Panc1 (cell line): ENCODE results near the gene DAB2IP. TPM values are rescaled to one million over a fixed set of nuclear protein-coding genes. Genes with fewer than 3 reads are reported as not detected.

Experiments
- ATAC-seq: fragments of 200-7000 bp; cut with Tn5 transposase; 2 replicates; pipeline ENCODE4 v1.9.1; 2020; ENCODE audit warnings: mild to moderate bottlenecking, moderate library complexity
- BruUV-seq: library from RNA; stranded (reverse); fragments of 400-500 nt; replicated peaks from 2 replicates; lab custom pipeline; 2021; lab: Mats Ljungman, UMichigan
- CTCF ChIA-PET: fragments of 300-600 bp; sonication (Branson Sonifier 250); formaldehyde crosslinking; loops from one replicate; lab custom pipeline; 2022; ENCODE audit warnings: antibody characterized with exemption; lab: Charles Lee
- POLR2A ChIA-PET: fragments of 300-600 bp; sonication (Branson Sonifier 250); formaldehyde crosslinking; loops from one replicate; lab custom pipeline; 2022; ENCODE audit warnings: antibody characterized with exemption; lab: Charles Lee
- DNase-seq: peaks from one replicate; pipeline ENCODE4 v3.0.0-alpha.2; 2010; ENCODE audit warnings: low read depth, low spot score
- H3K27ac ChIP-seq: 2 replicates; pipeline ENCODE4 v1.5.1; 2011; ENCODE audit warnings: mild to moderate bottlenecking, low read length, inconsistent platforms
- H3K27me3 ChIP-seq: fragments of 200-500 bp; sonication (Bioruptor generic); 2 replicates; pipeline ENCODE4 v1.6.0; 2014; ENCODE audit warnings: low read length, inconsistent platforms; ENCODE audit not compliant: control insufficient read depth, insufficient read depth
- H3K36me3 ChIP-seq: fragments of 200-500 bp; sonication (Bioruptor generic); 2 replicates; pipeline ENCODE4 v1.5.1; 2014; ENCODE audit warnings: inconsistent platforms, mild to moderate bottlenecking, low read length, moderate library complexity; ENCODE audit not compliant: control insufficient read depth, insufficient read depth
- H3K4me1 ChIP-seq: 2 replicates; pipeline ENCODE4 v1.5.1; 2011; ENCODE audit warnings: inconsistent platforms, mild to moderate bottlenecking, low read length, moderate library complexity; ENCODE audit not compliant: control insufficient read depth, insufficient read depth
- H3K4me3 ChIP-seq, 2 experiments: 2 replicates each; pipeline ENCODE4 v1.5.1; 2011 to 2012; ENCODE audit warnings: low read depth in 2 of 2, low read length in 2 of 2, mild to moderate bottlenecking in 2 of 2, inconsistent platforms in 1 of 2, moderate library complexity in 1 of 2
- H3K9me3 ChIP-seq: fragments of 200-500 bp; sonication (Bioruptor generic); 2 replicates; pipeline ENCODE4 v1.5.1; 2014; ENCODE audit warnings: low read depth, mild to moderate bottlenecking, inconsistent platforms, low read length, moderate library complexity; ENCODE audit not compliant: control insufficient read depth, insufficient read depth
- CTCF ChIP-seq: fragments of 450-650 bp; IDR thresholded peaks from 2 replicates; pipeline ENCODE4 v1.5.1; 2017; ENCODE audit warnings: mild to moderate bottlenecking
- POLR2AphosphoS5 ChIP-seq: IDR thresholded peaks from 2 replicates; pipeline ENCODE4 v1.6.1; 2012; ENCODE audit warnings: mild to moderate bottlenecking, low read depth, low read length, moderate library complexity
- REST ChIP-seq, 2 experiments: IDR thresholded peaks; 2 replicates each; pipeline ENCODE4 v1.6.1; 2011 to 2012; ENCODE audit warnings: low read depth in 2 of 2, control low read depth in 1 of 2, low read length in 1 of 2, mild to moderate bottlenecking in 1 of 2, moderate library complexity in 1 of 2; ENCODE audit not compliant: insufficient read depth in 1 of 2
- SIN3A ChIP-seq: IDR thresholded peaks from 2 replicates; pipeline ENCODE4 v1.6.1; 2012; ENCODE audit warnings: low read depth, mild to moderate bottlenecking, low read length, moderate library complexity, borderline replicate concordance; ENCODE audit not compliant: insufficient read depth
- TCF7L2 ChIP-seq: IDR thresholded peaks from 2 replicates; pipeline ENCODE4 v1.6.1; 2011; ENCODE audit warnings: mild to moderate bottlenecking, low read depth, low read length, inconsistent platforms
- in situ Hi-C: cut with HindIII; loops from 2 replicates; pipeline ENCODE4 v1.10.0; 2016; ENCODE audit warnings: low sequenced_read_pairs, low pct_unique_long_range_greater_than_20kb
- intact Hi-C: fragments of 100-400 bp; cut with micrococcal nuclease; formaldehyde crosslinking; loops from one replicate; pipeline ENCODE4 v1.10.0; 2022; ENCODE audit not compliant: unreplicated experiment
- total RNA-seq: library from RNA; stranded (reverse); gene quantifications from one replicate; pipeline ENCODE4 v1.2.1, GENCODE V29; 2021; ENCODE audit not compliant: unreplicated experiment

DAB2IP gene
- total RNA-seq, 1 experiment from 2014 or later, result 18.4 TPM

GRCh38 chr9:121817476-121817875 lies 166.0 kb downstream of the DAB2IP start:
- ChIA-PET CTCF (no interaction called here), POLR2A (no interaction called here)
- DNase-seq (no peak), ATAC-seq (no peak)
- no peak overlapping the region for H3K4me3 ChIP-seq
- BruUV-seq, result no TSS peak
- H3K27ac ChIP-seq, result no peak overlapping the region
- TF ChIP-seq REST (IDR thresholded peaks at IDR 0.05; ENCODE audit: insufficient read depth in 1 of 2, low read depth in 2 of 2, low read length in 1 of 2) (no peak), TCF7L2 (no peak), CTCF (no peak), POLR2AphosphoS5 (no peak), SIN3A (no peak)
- intact Hi-C loops, result no loop called here
- H3K4me1 ChIP-seq, result no peaks in the 10 kb centered on the region
- in situ Hi-C loops, result no loop called here
- no peaks in the 10 kb centered on the region for H3K27me3 ChIP-seq
- no peaks in the 10 kb centered on the region for H3K9me3 ChIP-seq
- H3K36me3 ChIP-seq, result no peaks in the 10 kb centered on the region

- POLR2A ChIA-PET, result no interaction called here
- in situ Hi-C loops, result no loop called here
- ATAC-seq, result no peak
These were observed 166.7 kb downstream of the DAB2IP start for GRCh38 chr9:121818016-121818661.

More at GRCh38 chr9:121818016-121818661, 166.7 kb downstream of the DAB2IP start:
- no peak for DNase-seq
- TF ChIP-seq SIN3A (no peak), REST (IDR thresholded peaks at IDR 0.05; ENCODE audit: insufficient read depth in 1 of 2, low read depth in 2 of 2, low read length in 1 of 2) (no peak), TCF7L2 (no peak), POLR2AphosphoS5 (no peak), CTCF (no peak)
- Histone ChIP-seq H3K36me3 (no peaks in the 10 kb centered on the region), H3K27ac (no peak overlapping the region), H3K27me3 (no peaks in the 10 kb centered on the region), H3K4me1 (no peaks in the 10 kb centered on the region), H3K4me3 (no peak overlapping the region), H3K9me3 (no peaks in the 10 kb centered on the region)
- intact Hi-C loops, result no loop called here
- CTCF ChIA-PET, result no interaction called here
- BruUV-seq, result no TSS peak
